ENCODE results near the gene HLA-DOB.

- no peak for TF ChIP-seq CTCF (IDR thresholded peaks at IDR 0.05)
- TF ChIP-seq POLR2A (IDR thresholded peaks at IDR 0.05), result no peak
Measured at GRCh38 chr6:32799740-32800139, 17.1 kb downstream of the HLA-DOB start.

Data from heart left ventricle (tissue), 13 donors.